Measurements from ENCODE around the gene EFCAB12.
"Not testable (repeated sequence)": the region's sequence is repeated elsewhere in the genome, so short reads cannot be mapped to it uniquely, and the experiment has no call there.

The EFCAB12 gene

DNA sequence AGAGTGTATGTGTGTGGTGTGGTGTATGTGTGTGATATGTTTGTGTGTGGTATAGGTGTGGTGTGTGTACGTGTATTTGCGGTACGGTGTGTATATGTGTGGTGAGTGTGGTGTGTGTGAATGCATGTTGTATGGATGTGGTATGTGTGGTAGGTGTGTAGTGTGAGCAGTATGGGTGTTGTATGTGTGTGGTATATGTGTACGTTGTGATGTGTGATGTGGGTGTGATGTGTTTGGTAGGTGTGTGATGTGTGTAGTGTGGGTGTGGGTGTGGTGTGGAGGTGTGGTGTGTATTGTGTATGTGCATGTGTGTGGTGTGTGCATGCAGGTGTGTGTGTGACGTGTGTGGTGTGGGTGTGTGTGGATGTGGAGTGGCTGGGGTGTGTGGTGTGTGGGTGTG is 58.7 kb downstream of the EFCAB12 start:
- DNase-seq (ENCODE audit: low read depth in 2 of 2), result no peak

DNA sequence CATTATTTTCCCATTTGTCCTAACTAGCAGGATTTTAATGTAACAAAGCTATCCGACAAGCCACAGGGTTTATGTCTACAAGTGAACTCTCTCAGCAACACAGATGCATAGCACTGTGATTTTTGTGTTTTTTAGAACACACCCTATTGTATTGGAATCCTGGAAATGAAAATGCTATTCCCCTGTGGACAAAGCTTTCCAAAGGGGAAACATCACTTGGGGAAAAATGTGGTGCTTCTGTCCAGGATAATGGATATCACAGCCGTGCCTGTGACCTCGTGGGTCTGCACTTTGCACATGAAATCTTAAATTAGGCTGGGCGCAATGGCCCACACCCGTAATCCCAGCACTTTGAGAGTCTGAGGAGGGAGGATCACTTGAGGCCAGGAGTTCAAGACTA is 60.6 kb downstream of the EFCAB12 start:
- DNase-seq (ENCODE audit: low read depth in 2 of 2), result no peak

- no peak for DNase-seq (ENCODE audit: low read depth in 2 of 2)
These were observed 62.1 kb downstream of the EFCAB12 start for GRCh38 chr3:129366312-129366831.

- DNase-seq (ENCODE audit: low read depth in 2 of 2), result no peak
These were observed 62.9 kb downstream of the EFCAB12 start for GRCh38 chr3:129365296-129366136.

- DNase-seq (ENCODE audit: low read depth in 2 of 2), result not testable (repeated sequence)
These were observed 63.6 kb downstream of the EFCAB12 start for GRCh38 chr3:129364811-129365210.

DNA sequence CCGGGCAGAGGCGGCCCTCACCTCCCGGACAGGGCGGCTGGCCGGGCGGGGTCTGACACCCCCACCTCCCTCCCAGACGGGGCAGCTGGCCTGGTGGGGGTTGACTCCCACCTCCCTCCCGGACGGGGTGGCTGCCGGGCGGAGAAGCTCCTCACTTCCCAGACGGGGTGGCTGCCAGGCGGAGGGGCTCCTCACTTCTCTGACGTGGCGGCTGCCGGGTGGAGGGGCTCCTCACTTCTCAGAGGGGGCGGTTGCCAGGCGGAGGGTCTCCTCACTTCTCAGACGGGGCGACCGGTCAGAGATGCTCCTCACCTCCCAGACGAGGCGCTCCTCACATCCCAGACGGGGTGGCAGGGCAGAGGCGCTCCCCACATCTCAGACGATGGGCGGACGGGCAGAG is 65.1 kb downstream of the EFCAB12 start:
- not testable (repeated sequence) for DNase-seq (ENCODE audit: low read depth in 2 of 2)

DNA sequence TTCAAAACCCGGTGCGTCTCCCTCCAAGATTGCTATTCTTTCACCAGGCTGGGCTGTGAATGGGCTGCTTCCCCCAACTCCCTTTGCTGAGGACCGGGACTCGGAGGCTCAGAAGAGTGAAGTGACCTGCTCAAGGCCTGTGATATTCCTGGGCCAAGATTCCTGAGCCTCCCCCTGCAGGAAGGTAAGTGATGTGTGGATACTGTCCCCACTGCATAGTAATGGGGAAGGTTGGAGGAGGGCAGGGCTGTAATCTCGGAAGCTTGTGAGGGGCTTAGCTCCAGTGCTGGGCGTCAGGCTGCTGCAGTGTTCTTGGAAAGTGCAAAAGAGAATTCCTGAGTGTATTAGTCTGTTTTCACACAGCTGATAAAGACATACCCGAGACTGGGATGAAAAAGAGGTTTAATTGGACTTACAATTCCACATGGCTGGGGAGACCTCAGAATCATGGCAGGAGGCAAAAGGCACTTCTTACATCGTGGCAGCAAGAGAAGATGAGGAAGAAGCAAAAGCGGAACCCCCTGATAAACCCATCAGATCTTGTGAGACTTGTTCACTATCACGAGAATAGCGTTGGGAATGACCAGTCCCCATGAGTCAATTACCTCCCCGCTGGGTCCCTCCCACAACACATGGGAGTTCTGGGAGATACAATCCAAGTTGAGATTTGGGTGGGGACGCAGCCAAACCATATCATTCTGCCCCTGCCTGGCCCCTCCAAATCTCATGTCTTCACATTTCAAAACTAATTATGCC is 67.6 kb downstream of the EFCAB12 start:
- DNase-seq (ENCODE audit: low read depth in 2 of 2), result no peak

- no peak for DNase-seq (ENCODE audit: low read depth in 2 of 2)
These were observed 68.2 kb downstream of the EFCAB12 start for GRCh38 chr3:129360171-129360611.

GRCh38 chr3:129358772-129359371 is 69.6 kb downstream of the EFCAB12 start:
- DNase-seq (ENCODE audit: low read depth in 2 of 2), result no peak

GRCh38 chr3:129358177-129358771 is 70.2 kb downstream of the EFCAB12 start:
- DNase-seq (ENCODE audit: low read depth in 2 of 2), result no peak

GRCh38 chr3:129357616-129358015 is 70.8 kb downstream of the EFCAB12 start:
- DNase-seq (ENCODE audit: low read depth in 2 of 2), result no peak

- DNase-seq (ENCODE audit: low read depth in 2 of 2), result no peak
These were observed 71.5 kb downstream of the EFCAB12 start for GRCh38 chr3:129356756-129357425.

DNA sequence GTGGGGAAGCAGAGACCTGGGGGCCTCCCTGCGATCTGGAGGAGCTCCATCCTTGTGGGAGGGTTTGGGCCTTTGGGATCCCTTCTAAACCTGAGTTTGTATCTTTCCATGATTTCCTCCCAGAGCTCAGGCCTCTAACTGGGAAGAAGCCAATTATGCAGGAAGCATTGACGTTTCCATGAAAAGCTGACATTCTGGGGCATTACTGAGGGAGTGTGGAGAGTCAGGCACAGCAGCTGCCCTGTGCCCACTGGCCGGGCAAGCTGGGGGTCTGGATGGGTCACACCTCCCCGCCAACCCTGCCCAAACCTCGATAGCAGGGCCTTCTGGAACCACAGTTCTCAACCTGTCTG is 74.9 kb downstream of the EFCAB12 start:
- no peak for DNase-seq (ENCODE audit: low read depth in 2 of 2)

GRCh38 chr3:129352650-129353588 is 75.5 kb downstream of the EFCAB12 start:
- no peak for DNase-seq (ENCODE audit: low read depth in 2 of 2)

DNA sequence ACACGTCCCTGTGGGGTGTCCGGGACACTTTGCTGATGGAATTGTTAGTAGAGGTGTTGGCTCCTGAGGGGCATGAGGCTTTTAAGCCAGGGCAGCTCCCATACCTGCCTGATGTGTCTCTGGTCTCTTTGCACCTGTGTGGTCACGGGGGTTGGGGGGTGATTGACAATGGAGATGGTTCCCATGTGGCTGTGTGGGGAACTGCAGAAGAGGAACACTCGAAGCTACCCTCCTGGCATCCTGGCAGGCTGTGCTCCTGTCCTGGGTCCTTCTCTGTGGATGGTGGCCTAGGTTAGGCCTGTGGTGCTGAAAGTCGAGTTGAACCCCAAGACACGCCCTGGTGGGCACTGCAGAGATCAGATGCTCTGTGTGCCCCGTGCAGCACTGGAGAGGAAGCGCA is 76.4 kb downstream of the EFCAB12 start:
- DNase-seq (ENCODE audit: low read depth in 2 of 2), result no peak

Data from stimulated activated CD4-positive, alpha-beta T cell treated with anti-CD3 and anti-CD28 coated beads, Interleukin-1b, Interleukin-23, amount 100 ng/mL, for 4 hours (primary cell).